ENCODE measurements around the gene FITM1.

GRCh38 chr14:24179294-24179960, 49.0 kb downstream of the FITM1 start:
- TF ChIP-seq CTCF (IDR thresholded peaks at IDR 0.05) (no peak), ZFX (IDR thresholded peaks at IDR 0.05; ENCODE audit: borderline replicate concordance) (no peak)

All from 22Rv1 (cell line).